Stimulated activated naive CD8-positive, alpha-beta T cell treated with anti-CD3 and anti-CD28 coated beads, Interleukin-15, amount 100 ng/mL, for 72 hours (primary cell): ENCODE results near the gene TAL1.
A peak's percentile ranks its signal among the peaks of the same experiment; 100 is the strongest.

Experiments used
- ATAC-seq: fragments of 150-1000 bp; cut with Tn5 transposase; 2 replicates; pipeline ENCODE4 v1.10.0; 2021; ENCODE audit warnings: mild to moderate bottlenecking, moderate library complexity
- DNase-seq, 2 donors: peaks; one replicate each; pipeline ENCODE4 v3.0.0; 2021 to 2022
- H3K27ac Mint-ChIP-seq, 2 donors: one replicate each; pipeline ENCODE4 v1.8.0; 2022; ENCODE audit warnings: mild to moderate bottlenecking in 2 of 2, mixed read lengths in 2 of 2, moderate library complexity in 2 of 2
- H3K27me3 Mint-ChIP-seq: one replicate; pipeline ENCODE4 v1.8.0; 2022; ENCODE audit warnings: mixed read lengths
- H3K4me1 Mint-ChIP-seq: one replicate; pipeline ENCODE4 v1.8.0; 2022; ENCODE audit warnings: mild to moderate bottlenecking, mixed read lengths
- H3K4me3 Mint-ChIP-seq, 2 donors: one replicate each; pipeline ENCODE4 v1.8.0; 2022; ENCODE audit warnings: mild to moderate bottlenecking in 2 of 2, mixed read lengths in 2 of 2, moderate library complexity in 1 of 2
- H3K9me3 Mint-ChIP-seq, 2 donors: one replicate each; pipeline ENCODE4 v1.8.0; 2022; ENCODE audit warnings: mixed read lengths in 2 of 2

TAL1 gene

DNA sequence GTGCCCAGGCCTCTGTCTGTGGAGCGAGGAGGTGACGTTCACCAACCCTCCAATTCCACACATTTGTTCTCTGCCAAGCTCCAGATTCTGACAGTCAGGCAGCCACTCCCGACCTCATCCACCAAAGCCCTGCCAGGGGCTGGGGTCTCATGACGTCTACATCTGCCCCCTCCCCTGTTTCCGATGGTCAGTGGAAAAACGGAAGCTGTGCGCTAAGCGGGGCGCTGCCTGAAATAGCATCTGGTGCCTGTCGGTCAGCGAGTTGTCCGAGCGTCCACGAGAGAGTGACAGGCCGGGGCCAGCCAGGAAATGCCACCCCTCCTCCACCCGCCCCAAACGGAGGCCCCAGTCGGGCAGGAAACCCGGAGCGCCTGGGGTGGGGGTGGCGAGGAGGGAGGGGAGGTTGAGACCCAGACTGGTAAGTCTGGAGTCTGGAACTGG, 3.2 kb upstream of the TAL1 start:
- ATAC-seq (no peak), DNase-seq (no peak)
- Mint-ChIP-seq H3K27me3 (peaks cover 12% of the 10 kb centered on the region), H3K4me3 (no peak overlapping the region), H3K4me1 (peaks cover 24% of the 10 kb centered on the region), H3K9me3 (no peaks in the 10 kb centered on the region), H3K27ac (no peak overlapping the region)

DNA sequence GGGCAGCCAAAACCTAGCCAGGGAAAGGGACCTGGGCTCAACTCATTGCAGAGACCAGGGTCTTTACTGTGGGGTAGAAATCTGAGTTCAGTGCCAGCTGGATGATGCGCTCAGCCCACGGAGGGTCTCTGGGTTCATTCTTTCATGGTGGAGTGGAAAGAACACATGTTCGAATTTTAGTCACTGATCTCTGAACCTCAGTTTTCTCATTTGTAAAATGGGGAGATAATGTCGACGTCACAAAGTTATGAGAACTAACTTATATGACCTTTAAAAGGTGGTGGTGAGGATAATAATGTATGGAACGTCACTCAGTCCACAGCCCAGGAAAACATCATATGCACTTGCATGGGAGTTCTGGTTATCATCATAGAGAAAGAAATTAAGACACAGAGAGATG, 1.2 kb upstream of the TAL1 start:
- no peak overlapping the region for H3K4me3 Mint-ChIP-seq
- DNase-seq (no peak), ATAC-seq (no peak)
- H3K9me3 Mint-ChIP-seq: no peaks in the 10 kb centered on the region
- peaks cover 12% of the 10 kb centered on the region for H3K27me3 Mint-ChIP-seq
- peaks cover 38% of the 10 kb centered on the region for H3K4me1 Mint-ChIP-seq
- H3K27ac Mint-ChIP-seq: no peak overlapping the region

DNA sequence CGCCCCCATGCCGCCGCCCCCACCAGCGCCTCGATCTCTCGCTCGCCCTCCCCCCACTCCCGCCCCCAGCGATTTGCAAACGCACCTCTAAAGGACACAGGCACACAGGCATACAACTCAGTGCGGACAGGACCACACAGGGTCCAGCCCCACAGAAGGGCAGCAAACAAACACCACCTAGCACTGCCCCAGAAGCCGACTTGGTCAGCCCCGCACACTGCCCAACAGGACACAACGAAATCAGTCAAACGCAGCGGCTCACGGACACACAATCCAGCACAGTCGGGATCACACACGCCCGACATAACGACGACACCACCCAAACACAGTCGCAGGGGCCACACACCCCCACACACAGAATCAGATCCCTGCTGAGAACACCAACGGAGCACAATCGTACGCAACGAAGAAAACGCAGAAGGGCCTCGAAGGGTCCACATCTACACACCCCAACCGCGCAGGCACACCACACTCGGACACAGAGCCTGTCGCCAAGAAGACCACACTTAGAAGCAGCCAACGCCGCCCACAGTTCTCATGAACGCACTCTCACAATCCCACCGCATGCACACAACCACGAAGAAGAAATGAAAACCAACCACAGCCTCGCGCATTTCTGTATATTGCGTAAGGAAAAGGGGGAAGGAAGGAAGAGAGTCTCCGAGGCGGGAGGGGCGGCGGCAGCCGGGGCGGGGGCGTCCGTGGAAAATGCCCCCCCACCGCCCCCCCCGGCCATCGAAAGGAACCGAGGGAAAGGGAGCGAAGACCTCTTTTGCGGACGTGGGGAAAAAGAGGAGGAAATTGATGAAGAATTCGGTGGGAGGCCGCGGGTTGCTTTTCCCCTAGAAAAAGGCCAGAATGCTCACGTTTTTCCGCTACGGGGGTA, 481 bp downstream of the TAL1 start:
- Mint-ChIP-seq H3K4me1 (peaks cover 38% of the 10 kb centered on the region), H3K9me3 (no peaks in the 10 kb centered on the region), H3K4me3 (peak overlapping the region; percentile 86 to 93), H3K27ac (peak overlapping the region; percentile 88 to 94), H3K27me3 (no peaks in the 10 kb centered on the region)
- peak; percentile 64 for ATAC-seq
- peak; percentile 48 to 64 for DNase-seq

DNA sequence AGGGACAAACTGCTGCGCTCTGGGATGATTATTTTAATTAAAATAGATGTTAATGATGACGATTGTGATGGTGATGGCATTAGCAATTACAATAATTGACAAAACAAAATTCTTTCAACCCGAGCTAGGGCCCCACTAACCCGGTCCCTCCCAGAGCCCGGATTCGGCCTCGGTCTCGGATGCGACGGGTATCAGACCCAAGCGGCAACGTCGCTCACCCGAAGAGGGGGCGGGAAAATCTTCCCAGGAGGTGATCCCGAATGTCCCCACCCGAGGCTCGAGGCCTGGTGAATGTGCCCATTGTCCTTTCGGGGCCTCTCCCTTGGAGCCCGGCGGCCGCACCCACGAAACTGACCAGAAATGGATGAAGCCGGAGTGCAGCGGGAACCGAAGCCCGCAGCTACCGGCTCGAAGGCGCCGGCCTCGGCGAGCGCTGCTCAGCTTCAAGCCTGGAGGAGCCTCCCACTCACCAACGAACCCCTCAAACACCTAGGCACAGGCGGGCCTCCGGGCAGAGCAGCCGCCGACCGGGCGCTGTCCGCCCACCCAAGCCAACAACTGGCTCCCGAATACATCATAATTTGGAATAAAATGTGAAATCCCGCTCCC, 1.2 kb downstream of the TAL1 start:
- DNase-seq (peak; percentile 29 to 38), ATAC-seq (peak; percentile 42)
- H3K4me1 Mint-ChIP-seq: peaks cover 42% of the 10 kb centered on the region
- H3K27me3 Mint-ChIP-seq: no peaks in the 10 kb centered on the region
- no peaks in the 10 kb centered on the region for H3K9me3 Mint-ChIP-seq
- H3K27ac Mint-ChIP-seq: peak overlapping the region; percentile 10 to 74
- peak overlapping the region; percentile 86 to 93 for H3K4me3 Mint-ChIP-seq

DNA sequence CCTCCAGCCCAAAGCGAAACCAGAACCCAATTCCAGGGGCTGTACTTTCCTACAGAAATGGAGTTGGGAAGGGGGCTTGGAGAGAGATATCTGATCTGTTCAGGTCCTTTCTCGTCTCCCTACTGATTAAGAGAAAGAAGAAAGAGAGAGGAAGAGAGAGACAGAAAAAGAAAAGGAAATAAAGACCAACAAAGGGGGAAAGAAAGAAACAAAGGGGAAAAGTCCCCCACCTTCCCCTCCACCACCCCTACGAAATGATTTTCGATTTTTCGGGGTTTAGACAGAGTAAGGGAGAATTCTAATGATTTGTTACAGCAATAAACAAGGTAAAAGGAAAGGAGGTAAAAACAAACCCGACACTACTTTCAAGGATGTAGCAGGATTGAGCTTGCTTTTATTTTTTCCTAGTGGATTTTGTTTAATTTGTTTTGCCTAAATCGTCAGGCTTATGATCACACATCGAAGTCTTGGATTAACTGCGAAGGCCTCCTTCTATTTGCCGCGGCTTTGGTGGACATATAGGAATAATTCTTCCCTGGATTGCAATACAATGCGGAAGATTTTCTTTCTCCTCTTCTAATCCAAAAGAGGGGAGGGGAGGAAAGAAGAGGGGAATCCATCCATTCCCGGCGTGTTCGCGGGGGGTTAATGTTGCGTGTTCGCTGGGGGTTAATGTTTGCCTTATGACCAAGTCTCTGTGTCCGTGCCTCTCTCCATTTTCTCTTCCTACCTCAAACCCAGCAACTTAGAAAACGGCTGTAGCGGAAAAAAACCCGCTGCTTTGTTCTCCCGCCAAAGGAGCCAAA, 1.9 kb downstream of the TAL1 start:
- Mint-ChIP-seq H3K9me3 (no peaks in the 10 kb centered on the region), H3K27me3 (no peaks in the 10 kb centered on the region), H3K4me1 (peaks cover 45% of the 10 kb centered on the region), H3K27ac (no peak overlapping the region), H3K4me3 (peak overlapping the region; percentile 38 to 93)
- DNase-seq (no peak), ATAC-seq (no peak)

DNA sequence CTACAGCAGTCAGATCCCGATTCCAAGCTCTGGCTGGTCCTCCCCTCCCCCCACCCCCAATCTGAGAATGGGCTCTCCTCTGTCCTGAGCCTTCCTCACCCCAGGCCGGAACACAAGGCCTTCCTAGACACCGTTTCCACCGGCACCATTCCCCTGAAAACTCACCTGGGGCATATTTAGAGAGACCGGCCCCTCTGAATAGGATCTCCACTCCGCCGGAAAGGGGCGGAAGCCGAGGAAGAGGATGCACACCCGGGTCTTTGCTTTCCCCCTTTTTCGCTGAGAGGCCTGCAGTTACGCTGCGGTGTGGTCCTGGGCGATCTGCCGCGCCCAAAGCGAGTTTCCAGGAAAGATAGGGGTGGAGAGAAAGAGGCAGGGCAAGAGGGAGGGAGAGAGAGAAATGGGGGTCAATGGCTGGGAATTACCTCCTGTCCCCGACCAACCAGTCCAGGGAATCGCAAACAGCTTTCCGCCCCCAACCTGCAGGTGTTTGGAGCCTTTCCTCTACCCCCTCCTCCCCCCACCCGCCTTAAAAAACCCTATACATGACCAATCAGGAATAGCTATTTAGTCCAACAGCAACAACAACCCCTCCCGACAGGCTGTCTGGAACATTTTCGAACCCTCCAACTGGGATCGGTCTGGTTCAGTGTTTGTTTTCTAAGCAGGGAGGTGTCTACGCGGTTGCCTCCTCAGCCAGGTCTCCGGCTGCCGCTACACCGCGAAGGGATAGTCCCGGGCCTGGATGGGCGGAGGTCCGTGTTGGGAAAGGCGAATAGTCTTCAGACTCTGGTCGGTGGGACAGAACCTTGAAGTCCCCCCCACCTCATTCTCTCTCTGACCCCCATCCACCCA, 2.8 kb downstream of the TAL1 start:
- Mint-ChIP-seq H3K4me1 (peaks cover 45% of the 10 kb centered on the region), H3K27me3 (no peaks in the 10 kb centered on the region), H3K4me3 (peak overlapping the region in 1 of 2 donors; percentile 10), H3K27ac (no peak overlapping the region), H3K9me3 (no peaks in the 10 kb centered on the region)
- no peak for DNase-seq
- ATAC-seq: no peak

DNA sequence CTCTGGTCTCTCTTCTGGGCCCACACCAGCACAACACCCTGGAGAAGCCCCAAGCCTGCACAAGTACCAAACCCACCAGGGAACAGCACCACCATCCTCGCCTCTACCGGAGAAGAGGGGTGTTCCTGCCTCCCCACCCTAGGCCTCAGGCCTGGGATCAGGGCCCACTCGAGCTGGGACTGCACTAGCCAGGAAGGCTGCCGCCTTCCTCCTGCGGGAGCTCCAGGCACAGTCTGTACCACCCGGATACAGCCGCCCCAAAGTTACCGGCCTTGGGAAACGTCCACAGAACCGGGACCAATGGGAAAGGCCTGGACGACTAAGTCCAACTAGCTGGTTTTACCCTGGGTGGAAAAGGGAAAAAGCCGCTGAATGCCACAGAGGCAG, 3.4 kb downstream of the TAL1 start:
- ATAC-seq (no peak), DNase-seq (no peak)
- no peaks in the 10 kb centered on the region for H3K27me3 Mint-ChIP-seq
- H3K4me3 Mint-ChIP-seq: no peak overlapping the region
- H3K9me3 Mint-ChIP-seq: no peaks in the 10 kb centered on the region
- H3K27ac Mint-ChIP-seq: no peak overlapping the region
- peaks cover 45% of the 10 kb centered on the region for H3K4me1 Mint-ChIP-seq

DNA sequence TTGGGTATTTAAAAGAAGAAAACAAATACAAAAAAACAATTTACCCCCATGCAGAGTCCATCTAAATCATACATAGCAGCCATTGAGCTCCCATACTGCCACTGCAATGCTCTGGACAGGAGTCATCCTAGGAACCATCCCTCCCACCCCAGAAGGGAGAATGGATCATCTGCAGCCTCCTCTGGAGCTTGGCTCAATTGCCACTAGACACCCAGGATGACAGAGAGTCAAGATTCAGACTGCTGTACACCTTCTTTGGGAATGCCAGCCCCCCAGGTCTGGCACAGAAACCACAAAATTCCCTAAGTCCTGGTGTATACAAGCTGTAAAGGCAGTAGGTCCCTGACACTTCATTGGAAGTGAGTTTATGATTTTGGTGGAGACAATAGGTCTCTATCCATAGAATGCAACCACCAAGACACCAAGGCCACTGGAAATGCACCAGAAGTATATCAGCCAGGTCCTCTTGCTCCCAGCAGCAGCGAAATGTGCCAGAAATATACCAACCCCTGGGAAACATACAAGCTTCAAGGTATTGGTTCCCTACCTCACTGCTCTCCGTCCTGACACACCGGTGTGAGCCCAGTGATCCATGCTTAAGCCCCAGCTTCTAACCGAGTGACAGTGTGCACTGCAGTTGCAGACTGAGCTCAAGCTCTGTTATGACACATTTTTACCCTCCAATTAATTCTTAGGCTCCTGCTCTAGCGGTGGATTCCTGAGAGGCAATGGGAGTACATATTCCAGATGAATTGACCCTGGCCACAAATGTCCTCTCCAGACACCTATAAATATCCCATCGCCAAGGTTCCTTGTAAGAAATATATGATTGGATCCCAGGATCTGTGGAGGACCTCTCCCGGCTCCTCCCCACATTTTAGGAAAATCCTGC, 4.4 kb downstream of the TAL1 start:
- H3K27me3 Mint-ChIP-seq: no peaks in the 10 kb centered on the region
- DNase-seq (no peak), ATAC-seq (no peak)
- H3K9me3 Mint-ChIP-seq: no peaks in the 10 kb centered on the region
- H3K27ac Mint-ChIP-seq: no peak overlapping the region
- no peak overlapping the region for H3K4me3 Mint-ChIP-seq
- peaks cover 43% of the 10 kb centered on the region for H3K4me1 Mint-ChIP-seq

DNA sequence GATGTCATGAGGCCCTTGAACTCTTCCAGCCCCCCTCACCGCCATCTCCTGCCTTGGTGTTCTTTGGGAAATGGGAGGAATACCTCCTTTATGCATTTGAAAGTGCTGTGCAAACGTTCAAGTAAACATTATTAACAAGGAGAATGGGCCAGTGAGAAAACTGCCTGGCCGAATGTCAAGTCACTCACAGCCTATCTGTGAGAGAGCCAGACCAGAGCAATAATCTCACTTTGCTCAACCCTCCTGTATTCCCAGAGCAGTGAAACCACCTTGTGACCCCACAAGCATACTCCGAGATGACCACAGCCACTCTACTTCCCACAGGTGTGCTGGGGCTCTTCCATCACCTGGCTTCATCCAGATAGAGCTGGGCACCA, 5.2 kb downstream of the TAL1 start:
- H3K4me1 Mint-ChIP-seq: peaks cover 37% of the 10 kb centered on the region
- H3K27me3 Mint-ChIP-seq: no peaks in the 10 kb centered on the region
- H3K27ac Mint-ChIP-seq: peak overlapping the region in 1 of 2 donors; percentile 57
- no peaks in the 10 kb centered on the region for H3K9me3 Mint-ChIP-seq
- DNase-seq (no peak), ATAC-seq (no peak)
- no peak overlapping the region for H3K4me3 Mint-ChIP-seq

DNA sequence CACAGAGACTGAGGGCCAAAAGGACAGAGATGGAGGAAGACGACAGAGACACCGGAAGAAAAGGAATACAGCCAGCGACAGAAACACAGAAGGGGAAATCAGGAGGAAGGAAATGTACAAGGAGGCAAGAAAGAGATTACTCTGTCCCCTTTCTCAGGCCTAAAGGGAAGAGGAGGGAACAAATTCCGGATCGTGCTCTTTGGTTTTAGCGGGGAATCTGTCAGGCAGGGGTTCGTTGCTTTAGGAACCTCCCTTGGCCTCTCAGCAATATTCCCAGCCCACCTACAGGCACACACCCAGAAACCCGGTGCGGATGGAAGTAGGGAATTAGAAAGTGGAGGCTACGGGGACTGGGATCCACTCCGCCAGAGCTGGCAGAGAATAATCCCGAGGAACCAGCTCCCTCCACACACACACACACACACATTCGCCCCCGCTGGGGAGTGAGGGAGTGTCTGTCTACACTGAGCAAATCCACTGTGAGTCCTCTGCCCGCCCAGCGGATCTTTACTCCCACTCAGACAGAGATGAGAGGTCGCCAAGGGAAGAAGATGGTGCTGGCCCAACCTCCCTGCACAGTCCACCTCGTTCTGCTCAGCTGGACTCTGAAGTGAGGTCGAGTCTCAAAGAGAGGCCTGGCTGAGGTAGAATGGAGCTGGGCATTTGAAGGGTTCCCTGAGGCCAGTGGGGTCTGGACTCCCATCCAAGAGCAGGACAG, 5.7 kb downstream of the TAL1 start:
- H3K27me3 Mint-ChIP-seq: no peaks in the 10 kb centered on the region

DNA sequence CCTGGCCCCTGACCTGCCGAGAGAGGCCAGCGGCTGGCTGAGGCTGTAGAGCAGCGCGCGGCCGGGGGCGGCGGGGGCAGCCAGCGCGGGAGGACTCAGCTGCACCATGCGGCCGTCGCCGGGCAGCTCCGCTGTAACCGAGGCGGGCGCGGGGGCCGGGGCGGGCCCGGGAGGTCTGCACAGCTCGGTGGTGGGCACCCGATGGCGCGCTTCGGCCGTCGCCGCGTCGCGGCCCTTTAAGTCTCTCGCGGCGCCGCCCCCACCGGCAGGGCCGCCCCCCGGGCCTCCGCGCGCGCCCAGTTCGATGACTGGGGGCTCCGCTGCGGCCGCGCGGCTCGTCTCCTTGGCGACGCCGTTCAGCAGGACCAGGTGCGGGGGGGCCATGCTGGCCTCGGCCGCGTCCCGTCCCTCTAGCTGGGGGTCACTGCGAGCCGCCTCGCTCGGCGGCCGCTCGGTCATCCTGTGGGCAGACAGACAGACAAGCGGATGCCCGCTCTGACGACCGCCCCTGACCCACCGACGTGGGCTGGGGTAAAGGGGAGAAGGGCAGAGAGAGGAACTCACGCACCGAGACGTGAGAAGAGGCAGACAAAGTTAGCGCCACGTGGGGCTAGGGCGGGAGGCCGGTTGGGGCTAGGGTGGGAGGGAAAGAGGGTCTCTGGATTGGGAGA, 6.5 kb downstream of the TAL1 start:
- no peak overlapping the region for H3K27ac Mint-ChIP-seq
- DNase-seq (no peak), ATAC-seq (peak; percentile 35)
- peaks cover 24% of the 10 kb centered on the region for H3K4me1 Mint-ChIP-seq
- H3K9me3 Mint-ChIP-seq: no peaks in the 10 kb centered on the region
- H3K4me3 Mint-ChIP-seq: peak overlapping the region; percentile 7 to 44
- H3K27me3 Mint-ChIP-seq: no peaks in the 10 kb centered on the region

More for the DNA sequence above, 5.7 kb downstream of the TAL1 start:
- DNase-seq: no peak
- Mint-ChIP-seq H3K4me3 (peak overlapping the region; percentile 7 to 44), H3K4me1 (peaks cover 32% of the 10 kb centered on the region), H3K9me3 (no peaks in the 10 kb centered on the region), H3K27ac (no peak overlapping the region)
- ATAC-seq: no peak

DNA sequence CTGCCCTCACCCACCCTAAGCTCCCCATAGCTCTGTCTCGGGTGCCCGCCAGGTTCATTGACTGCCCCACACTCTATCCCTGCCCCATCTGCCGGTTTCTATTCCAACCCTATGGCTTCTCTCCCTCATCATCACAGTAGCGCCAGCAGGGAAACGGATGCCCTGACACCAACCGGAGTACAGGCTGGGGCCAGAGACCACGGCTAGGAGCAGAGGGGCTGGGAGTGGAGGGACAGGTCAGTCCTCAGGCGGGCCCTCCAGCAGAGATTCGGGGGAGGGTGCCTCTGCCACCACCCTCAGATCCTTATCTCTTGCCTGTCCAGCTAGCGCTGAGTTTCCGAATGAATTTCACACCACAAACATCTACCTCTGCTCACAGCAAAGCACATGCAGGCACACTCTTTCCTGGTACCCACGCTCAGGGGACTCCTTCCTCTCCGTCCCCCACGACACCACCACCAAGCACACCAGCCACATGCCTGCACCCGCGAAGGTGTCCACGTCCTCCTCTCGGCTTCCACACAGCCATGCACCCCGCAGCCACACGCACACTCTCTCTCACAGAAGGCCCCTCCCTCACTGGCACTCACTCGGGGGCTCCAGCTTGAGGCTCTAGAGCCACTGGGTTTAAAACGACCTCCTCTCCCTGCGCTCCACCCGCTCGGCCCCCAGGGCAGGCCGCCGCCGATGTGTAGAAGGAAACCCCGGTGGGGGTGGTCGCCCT, 7.2 kb downstream of the TAL1 start:
- Mint-ChIP-seq H3K27me3 (no peaks in the 10 kb centered on the region), H3K4me1 (peaks cover 17% of the 10 kb centered on the region), H3K4me3 (no peak overlapping the region), H3K27ac (no peak overlapping the region), H3K9me3 (no peaks in the 10 kb centered on the region)
- DNase-seq (no peak), ATAC-seq (peak; percentile 18)
